Medulla oblongata (tissue), 1 donor: ENCODE data around the gene WNK1.
"Not testable (repeated sequence)": the region's sequence is repeated elsewhere in the genome, so short reads cannot be mapped to it uniquely, and the experiment has no call there.

Experiments used
- DNase-seq: peaks from one replicate; pipeline ENCODE4 v3.0.0-alpha.2; 2015; ENCODE audit errors: extremely low spot score

WNK1 gene

GRCh38 chr12:910416-910815 is 158.0 kb downstream of the WNK1 start:
- DNase-seq = no peak

DNA sequence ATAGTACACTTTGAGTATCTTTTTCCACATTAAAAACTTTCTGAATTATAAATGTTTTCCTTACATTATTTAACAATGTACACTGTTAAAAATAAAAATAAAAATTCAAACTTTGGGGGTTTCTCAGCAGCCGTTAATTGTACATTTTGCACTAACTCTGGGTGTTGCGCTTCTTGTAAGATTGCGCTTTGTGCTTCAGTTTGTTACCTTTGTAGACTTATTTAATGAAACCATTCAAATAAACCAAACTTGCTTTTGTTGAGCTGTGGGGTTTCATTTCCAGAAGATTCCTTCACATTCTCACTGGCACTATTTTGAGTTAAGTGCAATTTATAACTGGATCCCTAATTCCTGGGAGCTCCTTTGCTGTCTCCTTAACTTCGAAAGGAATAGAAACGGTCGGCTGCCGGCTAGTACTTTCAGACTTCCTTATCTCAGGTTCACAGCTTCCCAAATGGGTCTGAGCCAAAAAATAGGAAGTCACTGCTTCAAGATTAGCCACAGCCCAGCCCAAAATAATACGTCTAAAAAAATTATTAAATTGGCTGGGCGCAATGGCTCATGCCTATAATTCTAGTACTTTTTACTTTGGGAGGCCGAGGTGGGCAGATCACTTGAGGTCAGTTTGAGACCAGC is 158.9 kb downstream of the WNK1 start:
- peak; percentile 26 for DNase-seq

GRCh38 chr12:912466-913235 is 160.3 kb downstream of the WNK1 start:
- no peak for DNase-seq

GRCh38 chr12:913919-914698 is 161.7 kb downstream of the WNK1 start:
- peak; percentile 23 for DNase-seq

DNA sequence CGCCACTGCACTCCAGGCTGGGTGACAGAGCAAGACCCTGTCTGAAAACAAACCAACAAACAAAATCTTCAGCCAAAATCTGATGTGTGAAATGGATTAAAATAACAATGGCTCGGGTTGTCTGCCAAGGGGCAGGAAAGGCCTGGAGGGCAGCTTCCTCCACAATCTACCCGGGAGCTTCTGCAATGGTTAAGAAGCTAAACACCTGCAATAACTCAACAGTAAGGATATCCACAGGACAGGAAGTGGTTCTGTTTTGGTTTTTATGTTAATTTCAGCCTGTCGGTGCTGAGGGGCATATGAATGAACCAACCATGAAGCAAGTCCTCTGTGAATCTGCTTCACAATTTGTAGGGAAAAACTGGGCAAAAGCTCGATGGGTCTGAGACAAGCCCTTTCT is 162.7 kb downstream of the WNK1 start:
- DNase-seq = no peak

DNA sequence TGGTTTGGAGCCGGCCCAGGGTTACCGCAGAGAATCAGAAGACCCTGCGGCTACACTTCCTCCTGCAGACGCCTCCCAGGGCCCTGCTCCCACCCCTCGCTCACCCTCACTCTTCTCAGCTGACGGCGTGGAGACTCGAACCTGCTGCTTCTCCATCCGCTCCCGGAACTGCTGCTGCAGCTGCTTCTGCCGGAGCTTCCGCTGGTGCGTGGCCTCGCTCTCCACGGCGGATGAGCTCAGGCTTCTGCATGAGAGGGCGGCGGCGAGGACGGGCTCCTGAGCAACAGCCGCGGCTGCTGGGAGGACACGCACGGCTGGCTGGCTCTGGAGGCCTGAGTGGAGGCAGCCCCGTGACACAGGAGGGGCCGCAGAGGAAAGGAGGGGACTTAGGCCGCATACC is 163.9 kb downstream of the WNK1 start:
- DNase-seq = peak; percentile 26

GRCh38 chr12:916712-917445 is 164.5 kb downstream of the WNK1 start:
- no peak for DNase-seq

- no peak for DNase-seq
Observed at GRCh38 chr12:920676-921075, 168.3 kb downstream of the WNK1 start.

GRCh38 chr12:922285-922684 is 169.9 kb downstream of the WNK1 start:
- no peak for DNase-seq

DNA sequence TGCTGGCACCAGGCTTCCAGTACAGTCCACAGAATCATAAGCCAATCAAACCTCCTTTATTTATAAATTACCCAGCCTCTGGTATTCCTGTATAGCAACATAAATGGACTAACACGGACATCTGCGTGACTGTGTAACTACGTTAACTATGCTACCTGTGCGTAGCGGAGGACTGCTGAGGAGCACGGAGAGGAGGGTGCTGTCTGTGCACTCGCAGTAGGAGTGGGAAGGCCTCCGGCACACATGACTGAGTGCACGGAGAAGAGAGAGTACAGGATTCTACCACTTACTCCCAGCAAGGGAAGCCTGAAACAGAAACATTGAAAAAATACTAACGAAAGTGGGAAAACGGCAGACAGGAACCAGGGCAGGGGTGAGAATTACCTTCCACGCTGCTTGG is 174.3 kb downstream of the WNK1 start:
- DNase-seq = no peak

DNA sequence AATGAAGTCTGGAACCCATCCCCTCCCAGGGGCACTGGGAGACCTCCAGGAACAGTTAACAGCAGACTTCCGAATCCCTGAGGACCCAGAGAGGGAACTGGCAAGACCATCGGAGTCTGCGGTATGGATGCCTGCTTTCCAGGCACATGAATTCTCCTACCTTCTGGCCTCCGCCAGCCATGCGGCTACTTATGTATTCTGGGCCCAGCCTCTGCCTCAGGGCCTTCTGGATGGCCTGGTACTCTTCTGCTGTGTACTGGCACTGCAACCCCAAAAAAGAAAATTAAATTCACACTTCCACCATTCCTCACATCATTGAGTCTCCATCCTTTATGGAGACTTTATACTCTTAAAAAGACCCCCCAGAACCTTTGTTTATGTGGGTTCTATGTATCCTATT is 178.7 kb downstream of the WNK1 start:
- no peak for DNase-seq

GRCh38 chr12:931591-931990 is 179.2 kb downstream of the WNK1 start:
- no peak for DNase-seq

DNA sequence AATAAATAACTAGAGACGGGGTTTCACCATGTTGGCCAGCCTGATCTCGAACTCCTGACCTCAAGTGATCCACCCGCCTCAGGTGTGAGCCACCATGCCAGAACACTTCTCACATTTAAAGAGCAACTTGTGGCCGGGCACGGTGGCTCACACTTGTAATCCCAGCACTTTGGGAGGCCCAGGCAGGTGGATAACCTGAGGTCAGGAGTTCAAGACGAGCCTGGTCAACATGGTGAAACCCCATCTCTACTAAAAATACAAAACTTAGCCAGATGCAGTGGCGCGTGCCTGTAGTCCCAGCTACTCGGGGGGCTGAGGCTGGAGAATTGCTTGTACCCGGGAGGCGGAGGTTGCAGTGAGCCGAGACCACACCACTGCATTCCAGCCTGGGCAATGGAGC is 183.5 kb downstream of the WNK1 start:
- not testable (repeated sequence) for DNase-seq

DNA sequence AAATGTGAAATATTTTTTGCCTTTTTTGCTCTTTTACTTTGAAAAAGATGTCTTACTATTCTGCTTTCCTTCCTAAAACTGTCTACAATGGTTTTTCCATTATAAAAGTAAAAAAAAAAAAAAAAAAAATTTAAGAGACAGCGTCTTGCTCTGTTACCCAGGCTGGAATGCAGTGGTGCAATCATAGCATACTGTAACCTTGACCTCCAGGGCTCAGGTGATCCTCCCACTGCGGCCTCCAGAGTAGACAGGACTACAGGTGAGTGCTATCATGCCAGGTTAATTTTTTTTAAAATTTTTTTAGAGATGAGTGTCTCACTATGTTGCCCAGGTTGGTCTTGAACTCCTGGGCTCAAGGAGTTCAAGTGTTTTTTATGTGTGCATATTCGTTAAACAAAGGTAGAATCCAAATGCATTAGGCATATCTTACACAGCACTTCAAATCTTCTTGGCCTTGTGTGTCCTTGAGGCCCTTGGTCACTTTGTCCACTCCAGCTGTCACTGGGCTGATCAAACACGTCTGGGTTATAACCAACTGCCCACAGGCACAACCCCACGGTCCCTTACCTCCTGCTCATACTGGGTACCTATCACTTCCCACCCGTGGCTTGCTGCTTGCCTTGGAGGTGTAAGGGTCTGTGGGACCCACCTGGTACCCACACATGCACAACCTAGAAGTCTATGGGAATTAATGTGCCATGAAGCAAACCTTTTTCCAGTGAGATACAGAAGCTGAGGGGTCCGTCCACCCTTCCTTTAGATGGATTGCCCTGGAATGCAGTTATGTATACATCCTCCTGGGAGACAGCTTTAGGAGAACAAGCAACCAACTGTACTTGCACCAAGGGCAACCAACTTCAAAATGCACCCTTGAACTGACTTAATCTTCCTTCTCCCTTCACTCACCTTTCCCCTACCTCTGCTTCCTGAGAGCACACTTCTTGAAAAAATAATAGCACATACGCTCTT is 184.3 kb downstream of the WNK1 start:
- DNase-seq = no peak

DNA sequence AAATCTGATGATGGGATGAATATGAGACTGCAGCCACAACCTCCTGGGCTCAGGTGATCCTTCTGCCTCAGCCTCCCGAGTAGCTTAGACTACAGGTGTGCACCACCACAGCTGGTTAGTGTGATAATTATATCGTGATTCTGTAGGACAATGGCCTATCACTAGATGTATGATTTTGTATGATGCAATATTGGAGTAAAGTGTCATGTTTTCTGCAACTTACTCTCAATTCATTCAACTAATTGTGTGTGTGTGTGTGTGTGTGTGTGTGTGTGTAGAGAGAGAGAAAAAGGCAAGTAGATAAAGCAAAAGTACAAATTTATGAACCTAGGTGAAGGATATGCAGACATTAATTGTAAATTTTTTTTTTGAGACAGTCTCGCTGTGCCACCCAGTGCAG is 186.4 kb downstream of the WNK1 start:
- DNase-seq = no peak

GRCh38 chr12:943051-943450 is 190.7 kb downstream of the WNK1 start:
- no peak for DNase-seq

- DNase-seq = no peak
Observed at GRCh38 chr12:944211-944610, 191.8 kb downstream of the WNK1 start.

GRCh38 chr12:946212-946611 is 193.8 kb downstream of the WNK1 start:
- DNase-seq = no peak

DNA sequence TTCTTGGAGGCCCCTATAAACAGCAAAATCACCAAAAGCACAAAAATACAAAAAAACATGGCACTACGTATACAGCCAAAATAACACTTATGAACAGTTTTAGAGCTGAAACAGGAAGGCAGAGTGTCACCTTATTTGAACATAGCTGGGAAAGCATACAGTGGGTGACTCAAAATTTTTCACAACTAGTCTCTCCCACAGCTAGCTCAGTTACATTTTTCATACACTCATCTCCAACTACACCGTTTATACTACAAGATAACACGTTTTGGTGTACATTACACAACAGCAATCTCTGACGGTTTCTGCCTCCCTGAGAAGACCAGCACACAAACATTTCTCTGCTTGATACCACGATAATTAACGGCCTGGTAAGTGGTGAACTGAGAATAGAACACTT is 194.3 kb downstream of the WNK1 start:
- DNase-seq = no peak

- no peak for DNase-seq
Observed at GRCh38 chr12:948238-948637, 195.9 kb downstream of the WNK1 start.
